ENCODE data around the gene C2CD2. TPM values are rescaled to one million over a fixed set of nuclear protein-coding genes. Genes with fewer than 3 reads are reported as not detected.

C2CD2 gene
- total RNA-seq, 2 experiments from 2014 or later: 6.9 to 7.3 TPM

GRCh38 chr21:41973427-41973831 is 19.6 kb upstream of the C2CD2 start:
- Mint-ChIP-seq H3K4me1 (ENCODE audit: low read depth) (peaks cover 12% of the 10 kb centered on the region), H3K27ac (no peak overlapping the region), H3K4me3 (no peak overlapping the region), H3K27me3 (ENCODE audit: low read depth) (no peaks in the 10 kb centered on the region), H3K36me3 (ENCODE audit: low read depth) (no peaks in the 10 kb centered on the region), H3K9me3 (peaks cover 3% of the 10 kb centered on the region)
- no peak for DNase-seq
- intact Hi-C loops (cut with micrococcal nuclease): loop anchor here (5.0 kb wide), 1 partner anchor 144 kb away; no protein-coding TSS in a partner anchor
- CTCF ChIA-PET: interaction anchor here (1.7 kb wide), 1 partner anchor 135 kb away, joined by 6 read pairs; no protein-coding TSS in a partner anchor

- Mint-ChIP-seq H3K9me3 (peaks cover 3% of the 10 kb centered on the region), H3K4me1 (ENCODE audit: low read depth) (peaks cover 12% of the 10 kb centered on the region), H3K4me3 (no peak overlapping the region), H3K36me3 (ENCODE audit: low read depth) (no peaks in the 10 kb centered on the region), H3K27me3 (ENCODE audit: low read depth) (no peaks in the 10 kb centered on the region), H3K27ac (no peak overlapping the region)
- no peak for DNase-seq
- CTCF ChIA-PET: interaction anchor here (1.7 kb wide), 1 partner anchor 136 kb away, joined by 6 read pairs; no protein-coding TSS in a partner anchor
- intact Hi-C loops (cut with micrococcal nuclease): loop anchor here (5.0 kb wide), 1 partner anchor 145 kb away; no protein-coding TSS in a partner anchor
These were observed 18.8 kb upstream of the C2CD2 start for GRCh38 chr21:41972511-41973205.

GRCh38 chr21:41971891-41972290 is 18.1 kb upstream of the C2CD2 start:
- no peak for DNase-seq

GRCh38 chr21:41970751-41971653 is 17.2 kb upstream of the C2CD2 start:
- Mint-ChIP-seq H3K27ac (no peak overlapping the region), H3K4me3 (no peak overlapping the region), H3K4me1 (ENCODE audit: low read depth) (peaks cover 12% of the 10 kb centered on the region), H3K27me3 (ENCODE audit: low read depth) (no peaks in the 10 kb centered on the region), H3K36me3 (ENCODE audit: low read depth) (no peaks in the 10 kb centered on the region), H3K9me3 (peaks cover 3% of the 10 kb centered on the region)
- no peak for DNase-seq
- CTCF ChIA-PET: interaction anchor here (1.1 kb wide), 1 partner anchor 28 kb away, joined by 3 read pairs; no protein-coding TSS in a partner anchor
- intact Hi-C loops (cut with micrococcal nuclease): loop anchor here (5.0 kb wide), 1 partner anchor 146 kb away; no protein-coding TSS in a partner anchor

More at GRCh38 chr21:41971891-41972290, 18.1 kb upstream of the C2CD2 start:
- H3K27me3 Mint-ChIP-seq (ENCODE audit: low read depth): no peaks in the 10 kb centered on the region
- intact Hi-C loops (cut with micrococcal nuclease): loop anchor here (5.0 kb wide), 1 partner anchor 145 kb away; no protein-coding TSS in a partner anchor
- CTCF ChIA-PET: interaction anchor here (0.6 kb wide), 1 partner anchor 169 kb away, joined by 5 read pairs; no protein-coding TSS in a partner anchor
- H3K9me3 Mint-ChIP-seq: peaks cover 3% of the 10 kb centered on the region
- no peak overlapping the region for H3K4me3 Mint-ChIP-seq
- peaks cover 12% of the 10 kb centered on the region for H3K4me1 Mint-ChIP-seq (ENCODE audit: low read depth)
- H3K27ac Mint-ChIP-seq: no peak overlapping the region
- no peaks in the 10 kb centered on the region for H3K36me3 Mint-ChIP-seq (ENCODE audit: low read depth)

- CTCF ChIA-PET: interaction anchor here (1.1 kb wide), 1 partner anchor 138 kb away, joined by 3 read pairs; no protein-coding TSS in a partner anchor
- Mint-ChIP-seq H3K27ac (no peak overlapping the region), H3K9me3 (peaks cover 3% of the 10 kb centered on the region)
These were observed 16.2 kb upstream of the C2CD2 start for GRCh38 chr21:41970106-41970391.

GRCh38 chr21:41967708-41968107 is 13.9 kb upstream of the C2CD2 start:
- Mint-ChIP-seq H3K4me1 (ENCODE audit: low read depth) (no peaks in the 10 kb centered on the region), H3K9me3 (peaks cover 1% of the 10 kb centered on the region), H3K27me3 (ENCODE audit: low read depth) (peaks cover 5% of the 10 kb centered on the region), H3K36me3 (ENCODE audit: low read depth) (no peaks in the 10 kb centered on the region), H3K27ac (no peak overlapping the region), H3K4me3 (no peak overlapping the region)
- intact Hi-C loops (cut with micrococcal nuclease): no loop called here
- CTCF ChIA-PET: no interaction called here
- DNase-seq: no peak

More at GRCh38 chr21:41970106-41970391, 16.2 kb upstream of the C2CD2 start:
- no peak for DNase-seq
- Mint-ChIP-seq H3K36me3 (ENCODE audit: low read depth) (no peaks in the 10 kb centered on the region), H3K4me1 (ENCODE audit: low read depth) (peaks cover 12% of the 10 kb centered on the region), H3K27me3 (ENCODE audit: low read depth) (no peaks in the 10 kb centered on the region), H3K4me3 (no peak overlapping the region)
- intact Hi-C loops (cut with micrococcal nuclease): loop anchor here (5.0 kb wide), 1 partner anchor 147 kb away; no protein-coding TSS in a partner anchor

GRCh38 chr21:41966872-41967621 is 13.2 kb upstream of the C2CD2 start:
- Mint-ChIP-seq H3K4me3 (no peak overlapping the region), H3K27me3 (ENCODE audit: low read depth) (peaks cover 11% of the 10 kb centered on the region), H3K27ac (no peak overlapping the region), H3K9me3 (no peaks in the 10 kb centered on the region), H3K4me1 (ENCODE audit: low read depth) (no peaks in the 10 kb centered on the region), H3K36me3 (ENCODE audit: low read depth) (no peaks in the 10 kb centered on the region)
- intact Hi-C loops (cut with micrococcal nuclease): no loop called here
- DNase-seq: no peak
- CTCF ChIA-PET: no interaction called here

- H3K27me3 Mint-ChIP-seq (ENCODE audit: low read depth): peaks cover 17% of the 10 kb centered on the region
- DNase-seq: no peak
- no peak overlapping the region for H3K27ac Mint-ChIP-seq
- no peaks in the 10 kb centered on the region for H3K36me3 Mint-ChIP-seq (ENCODE audit: low read depth)
- H3K9me3 Mint-ChIP-seq: no peaks in the 10 kb centered on the region
- CTCF ChIA-PET: no interaction called here
- intact Hi-C loops (cut with micrococcal nuclease): no loop called here
- H3K4me3 Mint-ChIP-seq: no peak overlapping the region
- H3K4me1 Mint-ChIP-seq (ENCODE audit: low read depth): peaks cover 4% of the 10 kb centered on the region
These were observed 12.4 kb upstream of the C2CD2 start for GRCh38 chr21:41966041-41966833.

GRCh38 chr21:41965461-41966013 is 11.7 kb upstream of the C2CD2 start:
- Mint-ChIP-seq H3K27me3 (ENCODE audit: low read depth) (peaks cover 17% of the 10 kb centered on the region), H3K9me3 (no peaks in the 10 kb centered on the region), H3K4me1 (ENCODE audit: low read depth) (peaks cover 6% of the 10 kb centered on the region), H3K36me3 (ENCODE audit: low read depth) (no peaks in the 10 kb centered on the region), H3K27ac (no peak overlapping the region), H3K4me3 (no peak overlapping the region)
- CTCF ChIA-PET: no interaction called here
- DNase-seq: no peak
- intact Hi-C loops (cut with micrococcal nuclease): no loop called here

- Mint-ChIP-seq H3K9me3 (no peaks in the 10 kb centered on the region), H3K4me1 (ENCODE audit: low read depth) (peaks cover 6% of the 10 kb centered on the region), H3K27me3 (ENCODE audit: low read depth) (peaks cover 17% of the 10 kb centered on the region), H3K4me3 (no peak overlapping the region), H3K27ac (no peak overlapping the region), H3K36me3 (ENCODE audit: low read depth) (no peaks in the 10 kb centered on the region)
- CTCF ChIA-PET: no interaction called here
- DNase-seq: no peak
- intact Hi-C loops (cut with micrococcal nuclease): no loop called here
These were observed 11.2 kb upstream of the C2CD2 start for GRCh38 chr21:41965045-41965444.

- peaks cover 17% of the 10 kb centered on the region for H3K27me3 Mint-ChIP-seq (ENCODE audit: low read depth)
- no peak overlapping the region for H3K4me3 Mint-ChIP-seq
- H3K27ac Mint-ChIP-seq: no peak overlapping the region
- intact Hi-C loops (cut with micrococcal nuclease): no loop called here
- no peaks in the 10 kb centered on the region for H3K36me3 Mint-ChIP-seq (ENCODE audit: low read depth)
- CTCF ChIA-PET: no interaction called here
- no peaks in the 10 kb centered on the region for H3K9me3 Mint-ChIP-seq
- H3K4me1 Mint-ChIP-seq (ENCODE audit: low read depth): peaks cover 6% of the 10 kb centered on the region
- DNase-seq: no peak
These were observed 10.4 kb upstream of the C2CD2 start for GRCh38 chr21:41964171-41964570.
